Measurements from ENCODE around the gene TTLL11. TPM values are rescaled to one million over a fixed set of nuclear protein-coding genes. Genes with fewer than 3 reads are reported as not detected.

Gene TTLL11
- total RNA-seq, 4 donors from 2014 or later = 7.4 to 14.7 (median 11.0) TPM

- TF ChIP-seq POLR2A (IDR thresholded peaks at IDR 0.05) = no peak
- TF ChIP-seq CTCF (IDR thresholded peaks at IDR 0.05) = peak in 2 of 4 experiments; percentile 24 to 30
- Histone ChIP-seq H3K27ac (no peak overlapping the region), H3K27me3 (no peaks in the 10 kb centered on the region), H3K4me3 (no peak overlapping the region), H3K4me1 (no peaks in the 10 kb centered on the region), H3K36me3 (no peaks in the 10 kb centered on the region), H3K9me3 (no peaks in the 10 kb centered on the region)
- intact Hi-C loops (cut with DNase I; ENCODE audit: low total_unique reads) = no loop called here
- DNase-seq = peak; percentile 36 to 45
Measured at GRCh38 chr9:121807823-121808278, 285.3 kb downstream of the TTLL11 start.

DNA sequence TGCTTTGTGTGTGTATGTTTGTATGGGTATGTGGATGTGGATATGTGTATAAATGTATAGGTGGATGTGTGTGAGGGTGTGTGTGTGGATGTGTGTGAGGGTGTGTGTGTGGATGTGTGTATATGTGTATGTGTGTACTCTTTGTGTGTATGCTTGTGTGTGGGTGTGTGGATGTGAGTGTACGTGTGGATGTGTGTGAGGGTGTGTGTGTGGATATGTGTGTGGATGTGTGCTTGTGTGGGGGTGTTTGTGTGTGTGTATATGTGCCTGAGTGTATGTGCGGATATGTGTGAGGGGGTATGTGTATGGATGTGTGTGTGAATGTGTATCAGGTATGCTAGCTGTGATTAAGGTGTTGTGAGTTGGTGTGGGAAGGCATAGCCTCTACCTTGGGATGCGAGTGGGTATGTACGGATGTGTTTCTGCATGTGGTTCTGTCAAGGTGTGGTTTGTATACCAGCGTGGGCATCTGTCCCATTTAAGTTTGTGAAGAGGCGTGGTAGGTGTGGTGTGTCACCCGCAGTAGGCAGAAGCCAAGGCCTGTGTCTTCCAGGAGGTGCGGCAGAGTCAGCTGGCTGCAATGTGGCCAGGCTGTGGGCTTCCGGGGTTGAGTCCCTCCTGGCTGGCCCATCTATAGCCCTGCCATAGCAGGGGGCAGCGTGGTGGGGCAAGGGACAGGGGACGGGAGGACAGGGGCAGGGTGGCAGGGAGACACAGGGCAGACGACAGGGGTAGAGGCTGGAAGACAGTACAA is 285.9 kb downstream of the TTLL11 start:
- no peak for DNase-seq
- H3K4me1 ChIP-seq = no peaks in the 10 kb centered on the region
- no peak overlapping the region for H3K4me3 ChIP-seq
- H3K9me3 ChIP-seq = no peaks in the 10 kb centered on the region
- no peaks in the 10 kb centered on the region for H3K36me3 ChIP-seq
- H3K27ac ChIP-seq = no peak overlapping the region
- TF ChIP-seq CTCF (IDR thresholded peaks at IDR 0.05) (no peak), POLR2A (IDR thresholded peaks at IDR 0.05) (no peak)
- no peaks in the 10 kb centered on the region for H3K27me3 ChIP-seq
- intact Hi-C loops (cut with DNase I; ENCODE audit: low total_unique reads) = no loop called here

GRCh38 chr9:121802753-121803152 is 290.4 kb downstream of the TTLL11 start:
- no peaks in the 10 kb centered on the region for H3K27me3 ChIP-seq
- H3K9me3 ChIP-seq = no peaks in the 10 kb centered on the region
- H3K27ac ChIP-seq = no peak overlapping the region
- TF ChIP-seq POLR2A (IDR thresholded peaks at IDR 0.05) (no peak), CTCF (IDR thresholded peaks at IDR 0.05) (no peak)
- H3K4me1 ChIP-seq = no peaks in the 10 kb centered on the region
- DNase-seq = no peak
- no peak overlapping the region for H3K4me3 ChIP-seq
- H3K36me3 ChIP-seq = no peaks in the 10 kb centered on the region
- intact Hi-C loops (cut with DNase I; ENCODE audit: low total_unique reads) = no loop called here

DNA sequence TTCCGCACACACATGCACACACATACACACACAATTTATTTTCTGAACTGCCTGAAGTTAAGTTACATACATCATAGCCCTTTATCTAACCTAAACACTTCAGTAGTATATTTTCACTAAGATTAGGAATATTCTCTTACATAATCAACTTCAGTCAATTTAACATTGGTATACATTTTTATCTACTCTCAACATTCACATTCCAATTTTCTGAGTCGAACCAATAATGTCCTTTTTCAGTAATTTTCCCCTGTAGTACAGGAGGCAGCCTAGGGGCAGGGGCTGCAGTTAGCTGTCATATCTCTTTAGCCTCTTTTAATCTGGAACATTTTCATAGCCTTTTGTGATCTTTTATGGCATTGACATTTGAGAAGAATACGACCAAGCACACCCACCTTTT is 291.5 kb downstream of the TTLL11 start:
- Histone ChIP-seq H3K27me3 (no peaks in the 10 kb centered on the region), H3K4me1 (no peaks in the 10 kb centered on the region), H3K4me3 (no peak overlapping the region), H3K9me3 (no peaks in the 10 kb centered on the region), H3K36me3 (no peaks in the 10 kb centered on the region), H3K27ac (no peak overlapping the region)
- no peak for TF ChIP-seq CTCF (IDR thresholded peaks at IDR 0.05)
- TF ChIP-seq POLR2A (IDR thresholded peaks at IDR 0.05) = no peak
- intact Hi-C loops (cut with DNase I; ENCODE audit: low total_unique reads) = no loop called here
- no peak for DNase-seq

DNA sequence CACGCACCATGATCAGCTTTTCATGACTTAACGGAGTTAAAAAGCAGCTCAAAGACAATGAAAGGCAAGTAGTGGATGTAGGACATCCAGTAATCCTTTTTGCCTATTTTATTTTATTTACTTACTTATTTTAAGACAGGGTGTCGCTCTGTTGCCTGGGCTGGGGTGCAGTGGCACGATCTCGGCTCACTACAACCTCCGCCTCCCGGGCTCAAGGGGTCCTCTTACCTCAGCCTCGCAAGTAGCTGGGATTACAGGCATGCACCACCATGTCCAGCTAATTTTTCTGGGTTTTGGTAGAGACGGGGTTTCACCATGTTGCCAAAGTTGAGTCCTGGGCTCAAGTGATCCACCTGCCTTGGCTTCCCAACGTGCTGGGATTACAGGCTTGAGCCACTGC is 292.7 kb downstream of the TTLL11 start:
- TF ChIP-seq CTCF (IDR thresholded peaks at IDR 0.05) = no peak
- no peaks in the 10 kb centered on the region for H3K27me3 ChIP-seq
- intact Hi-C loops (cut with DNase I; ENCODE audit: low total_unique reads) = no loop called here
- no peaks in the 10 kb centered on the region for H3K9me3 ChIP-seq
- no peaks in the 10 kb centered on the region for H3K36me3 ChIP-seq
- H3K27ac ChIP-seq = no peak overlapping the region
- no peak for DNase-seq
- H3K4me3 ChIP-seq = no peak overlapping the region
- H3K4me1 ChIP-seq = no peaks in the 10 kb centered on the region

Measured in uterus (tissue), 4 donors.